Measurements from ENCODE around the gene LGR6. TPM values are rescaled to one million over a fixed set of nuclear protein-coding genes. Genes with fewer than 3 reads are reported as not detected.
"Not testable (repeated sequence)": the region's sequence is repeated elsewhere in the genome, so short reads cannot be mapped to it uniquely, and the experiment has no call there.

Gene LGR6
- total RNA-seq, 1 donor from 2014 or later, result 3.9 TPM

GRCh38 chr1:202323731-202324130 is 130.1 kb downstream of the LGR6 start:
- DNase-seq, result no peak
- ATAC-seq (ENCODE audit: poor library complexity), result no peak
- intact Hi-C loops (cut with DNase I), result no loop called here

GRCh38 chr1:202324646-202325045 is 131.0 kb downstream of the LGR6 start:
- ATAC-seq (ENCODE audit: poor library complexity) (no peak), DNase-seq (no peak)
- intact Hi-C loops (cut with DNase I), result no loop called here

GRCh38 chr1:202329891-202330290 is 136.3 kb downstream of the LGR6 start:
- DNase-seq (no peak), ATAC-seq (ENCODE audit: poor library complexity) (peak; percentile 31)
- intact Hi-C loops (cut with DNase I), result no loop called here

- no peak for DNase-seq
- ATAC-seq (ENCODE audit: poor library complexity), result no peak
- intact Hi-C loops (cut with DNase I), result no loop called here
Measured at GRCh38 chr1:202333861-202334260, 140.3 kb downstream of the LGR6 start.

- no peak for ATAC-seq (ENCODE audit: poor library complexity)
Measured at GRCh38 chr1:202343652-202344349, 150.2 kb downstream of the LGR6 start.

GRCh38 chr1:202348005-202348508 is 154.5 kb downstream of the LGR6 start:
- intact Hi-C loops (cut with DNase I), result loop anchor here (10.0 kb wide), 2 partner anchors 117 to 367 kb away; partner anchors contain the start of gene SYT2
- no peak for ATAC-seq (ENCODE audit: poor library complexity)
- no peak for DNase-seq

More at GRCh38 chr1:202343652-202344349, 150.2 kb downstream of the LGR6 start:
- DNase-seq, result no peak
- intact Hi-C loops (cut with DNase I), result loop anchor here (10.0 kb wide), 2 partner anchors 121 to 371 kb away; partner anchors contain the start of gene SYT2

- intact Hi-C loops (cut with DNase I), result loop anchor here (10.0 kb wide), 2 partner anchors 116 to 366 kb away; partner anchors contain the start of gene SYT2
- peak; percentile 99 for DNase-seq
Measured at GRCh38 chr1:202348509-202349205, 155.1 kb downstream of the LGR6 start, which contains the start of gene PPP1R12B. Gene PPP1R12B, plus strand, starts transcription at chr1:202348699. Its CDS starts 153 bp downstream, at chr1:202348852.

GRCh38 chr1:202349206-202349928 is 155.8 kb downstream of the LGR6 start:
- intact Hi-C loops (cut with DNase I), result loop anchor here (10.0 kb wide), 2 partner anchors 115 to 365 kb away; partner anchors contain the start of gene SYT2
- ATAC-seq (ENCODE audit: poor library complexity), result peak; percentile 10
- DNase-seq, result no peak

More at GRCh38 chr1:202348509-202349205, 155.1 kb downstream of the LGR6 start, which contains the start of gene PPP1R12B:
- peak; percentile 98 for ATAC-seq (ENCODE audit: poor library complexity)

- ATAC-seq (ENCODE audit: poor library complexity) (no peak), DNase-seq (no peak)
- intact Hi-C loops (cut with DNase I), result loop anchor here (10.0 kb wide), 1 partner anchor 53 kb away; no protein-coding TSS in a partner anchor
Measured at GRCh38 chr1:202351725-202352124, 158.1 kb downstream of the LGR6 start.

- ATAC-seq (ENCODE audit: poor library complexity); DNase-seq: not testable (repeated sequence)
- intact Hi-C loops (cut with DNase I), result loop anchor here (10.0 kb wide), 1 partner anchor 52 kb away; no protein-coding TSS in a partner anchor
Measured at GRCh38 chr1:202352583-202353197, 159.1 kb downstream of the LGR6 start.

GRCh38 chr1:202355944-202356553 is 162.4 kb downstream of the LGR6 start:
- ATAC-seq (ENCODE audit: poor library complexity) (no peak), DNase-seq (no peak)
- intact Hi-C loops (cut with DNase I), result loop anchor here (10.0 kb wide), 1 partner anchor 49 kb away; no protein-coding TSS in a partner anchor

GRCh38 chr1:202357506-202357905 is 163.9 kb downstream of the LGR6 start:
- intact Hi-C loops (cut with DNase I), result loop anchor here (10.0 kb wide), 1 partner anchor 47 kb away; no protein-coding TSS in a partner anchor
- no peak for ATAC-seq (ENCODE audit: poor library complexity)
- DNase-seq, result no peak

- intact Hi-C loops (cut with DNase I), result no loop called here
- ATAC-seq (ENCODE audit: poor library complexity) (no peak), DNase-seq (no peak)
Measured at GRCh38 chr1:202361224-202361623, 167.6 kb downstream of the LGR6 start.

GRCh38 chr1:202361701-202362100 is 168.1 kb downstream of the LGR6 start:
- ATAC-seq (ENCODE audit: poor library complexity) (no peak), DNase-seq (no peak)
- intact Hi-C loops (cut with DNase I), result no loop called here

- no peak for DNase-seq
- ATAC-seq (ENCODE audit: poor library complexity), result peak; percentile 29
- intact Hi-C loops (cut with DNase I), result no loop called here
Measured at GRCh38 chr1:202362212-202362611, 168.6 kb downstream of the LGR6 start.

- DNase-seq, result no peak
- intact Hi-C loops (cut with DNase I), result no loop called here
- peak; percentile 30 for ATAC-seq (ENCODE audit: poor library complexity)
Measured at GRCh38 chr1:202365092-202365815, 171.7 kb downstream of the LGR6 start.

GRCh38 chr1:202367271-202367670 is 173.7 kb downstream of the LGR6 start:
- peak; percentile 6 for ATAC-seq (ENCODE audit: poor library complexity)

More at GRCh38 chr1:202367271-202367670, 173.7 kb downstream of the LGR6 start:
- DNase-seq, result no peak
- intact Hi-C loops (cut with DNase I), result no loop called here

Measured in Right ventricle myocardium superior (tissue), 1 donor.